Measurements from ENCODE around the gene TGFBI. TPM values are rescaled to one million over a fixed set of nuclear protein-coding genes. Genes with fewer than 3 reads are reported as not detected.

The TGFBI gene
- total and polyA plus RNA-seq, 2 donors (not counting 1 experiment from before 2014, with no cell fraction given), result 398 to 889 TPM

GRCh38 chr5:136106351-136107031, 77.7 kb downstream of the TGFBI start:
- Histone ChIP-seq H3K27ac (ENCODE audit: insufficient read depth, low read length) (no peak overlapping the region), H3K36me3 (ENCODE audit: control insufficient read depth, insufficient read depth, low read length) (no peaks in the 10 kb centered on the region), H3K4me1 (ENCODE audit: control insufficient read depth, extremely low read depth, insufficient read depth, low read length) (no peaks in the 10 kb centered on the region), H3K9me3 (ENCODE audit: control insufficient read depth, insufficient read depth, low read depth, low read length) (no peaks in the 10 kb centered on the region), H3K4me3 (replicated peaks in 1 of 4; ENCODE audit: control extremely low read depth in 1 of 4, insufficient read depth in 1 of 4, low read depth in 3 of 4, low read length in 4 of 4) (no peak overlapping the region), H2AFZ (ENCODE audit: low read length) (no peak overlapping the region), H3K79me2 (ENCODE audit: control insufficient read depth, insufficient read depth, low read length) (no peaks in the 10 kb centered on the region), H3K4me2 (ENCODE audit: extremely low read depth, insufficient read depth, low read length) (no peak overlapping the region), H3K9ac (ENCODE audit: insufficient read depth, low read length) (no peak overlapping the region), H4K20me1 (ENCODE audit: control insufficient read depth, extremely low read depth, insufficient read depth, low read length) (no peaks in the 10 kb centered on the region), H3K27me3 (ENCODE audit: control insufficient read depth, insufficient read depth, low read length) (no peaks in the 10 kb centered on the region)
- no peak for DNase-seq (ENCODE audit: low read depth in 2 of 2)
- TF ChIP-seq EZH2 (IDR thresholded peaks at IDR 0.05; ENCODE audit: low read length, missing control alignments), result no peak
- TF ChIP-seq CTCF (conservative IDR thresholded peaks at IDR 0.05 in 1 of 2, IDR thresholded peaks at IDR 0.05 in 1 of 2; ENCODE audit: low read depth in 1 of 2, low read length in 2 of 2), result no peak

GRCh38 chr5:136108180-136108611, 79.4 kb downstream of the TGFBI start:
- DNase-seq (ENCODE audit: low read depth in 2 of 2), result no peak
- Histone ChIP-seq H3K27me3 (ENCODE audit: control insufficient read depth, insufficient read depth, low read length) (no peaks in the 10 kb centered on the region), H4K20me1 (ENCODE audit: control insufficient read depth, extremely low read depth, insufficient read depth, low read length) (no peaks in the 10 kb centered on the region), H3K9me3 (ENCODE audit: control insufficient read depth, insufficient read depth, low read depth, low read length) (no peaks in the 10 kb centered on the region), H3K27ac (ENCODE audit: insufficient read depth, low read length) (no peak overlapping the region), H3K36me3 (ENCODE audit: control insufficient read depth, insufficient read depth, low read length) (no peaks in the 10 kb centered on the region), H3K4me3 (replicated peaks in 1 of 4; ENCODE audit: control extremely low read depth in 1 of 4, insufficient read depth in 1 of 4, low read depth in 3 of 4, low read length in 4 of 4) (no peak overlapping the region), H3K4me2 (ENCODE audit: extremely low read depth, insufficient read depth, low read length) (no peak overlapping the region), H3K9ac (ENCODE audit: insufficient read depth, low read length) (no peak overlapping the region), H3K4me1 (ENCODE audit: control insufficient read depth, extremely low read depth, insufficient read depth, low read length) (no peaks in the 10 kb centered on the region), H2AFZ (ENCODE audit: low read length) (no peak overlapping the region), H3K79me2 (ENCODE audit: control insufficient read depth, insufficient read depth, low read length) (no peaks in the 10 kb centered on the region)
- TF ChIP-seq CTCF (conservative IDR thresholded peaks at IDR 0.05 in 1 of 2, IDR thresholded peaks at IDR 0.05 in 1 of 2; ENCODE audit: low read depth in 1 of 2, low read length in 2 of 2) (no peak), EZH2 (IDR thresholded peaks at IDR 0.05; ENCODE audit: low read length, missing control alignments) (no peak)

DNA sequence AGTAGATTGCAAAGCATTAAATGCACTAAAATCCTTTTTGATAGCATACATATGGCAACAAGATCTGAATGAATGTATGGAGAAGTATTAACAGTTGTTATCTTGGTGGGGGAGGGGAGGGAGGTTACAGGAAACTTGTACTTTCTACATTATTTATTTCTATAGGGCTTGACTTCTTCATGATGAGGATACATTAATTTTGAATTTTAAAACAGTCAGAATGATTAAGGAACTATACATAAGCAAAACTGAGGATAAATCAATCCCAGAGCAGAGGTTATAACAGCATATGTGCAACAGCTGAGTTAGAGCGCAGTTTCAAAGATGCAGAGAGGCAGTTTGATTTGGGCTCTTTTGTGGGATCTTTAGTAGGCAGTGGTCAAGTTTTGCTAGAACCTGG, 80.0 kb downstream of the TGFBI start:
- Histone ChIP-seq H3K27ac (ENCODE audit: insufficient read depth, low read length) (no peak overlapping the region), H3K9me3 (ENCODE audit: control insufficient read depth, insufficient read depth, low read depth, low read length) (no peaks in the 10 kb centered on the region), H4K20me1 (ENCODE audit: control insufficient read depth, extremely low read depth, insufficient read depth, low read length) (no peaks in the 10 kb centered on the region), H3K4me2 (ENCODE audit: extremely low read depth, insufficient read depth, low read length) (no peak overlapping the region), H3K79me2 (ENCODE audit: control insufficient read depth, insufficient read depth, low read length) (no peaks in the 10 kb centered on the region), H3K4me3 (replicated peaks in 1 of 4; ENCODE audit: control extremely low read depth in 1 of 4, insufficient read depth in 1 of 4, low read depth in 3 of 4, low read length in 4 of 4) (no peak overlapping the region), H3K36me3 (ENCODE audit: control insufficient read depth, insufficient read depth, low read length) (no peaks in the 10 kb centered on the region), H3K4me1 (ENCODE audit: control insufficient read depth, extremely low read depth, insufficient read depth, low read length) (no peaks in the 10 kb centered on the region), H3K27me3 (ENCODE audit: control insufficient read depth, insufficient read depth, low read length) (no peaks in the 10 kb centered on the region), H3K9ac (ENCODE audit: insufficient read depth, low read length) (no peak overlapping the region), H2AFZ (ENCODE audit: low read length) (no peak overlapping the region)
- no peak for DNase-seq (ENCODE audit: low read depth in 2 of 2)
- TF ChIP-seq EZH2 (IDR thresholded peaks at IDR 0.05; ENCODE audit: low read length, missing control alignments), result no peak
- no peak for TF ChIP-seq CTCF (conservative IDR thresholded peaks at IDR 0.05 in 1 of 2, IDR thresholded peaks at IDR 0.05 in 1 of 2; ENCODE audit: low read depth in 1 of 2, low read length in 2 of 2)

All from fibroblast of lung (primary cell).